Measurements from ENCODE around the gene ODF4. TPM values are rescaled to one million over a fixed set of nuclear protein-coding genes. Genes with fewer than 3 reads are reported as not detected.
"Not testable (repeated sequence)": the region's sequence is repeated elsewhere in the genome, so short reads cannot be mapped to it uniquely, and the experiment has no call there.

ODF4 gene
- total and polyA plus RNA-seq, 2 donors = not detected

GRCh38 chr17:8366231-8366630 lies 26.6 kb downstream of the ODF4 start:
- no peak overlapping the region for H3K27ac ChIP-seq (ENCODE audit: low read depth)
- H3K4me1 ChIP-seq (ENCODE audit: insufficient read depth) = no peaks in the 10 kb centered on the region
- WGBS = 51% methylated on average over 2 of the region's 2 CpGs
- no peak for DNase-seq (ENCODE audit: extremely low spot score)
- no peaks in the 10 kb centered on the region for H3K36me3 ChIP-seq (ENCODE audit: insufficient read depth)
- no peak overlapping the region for H3K4me3 ChIP-seq (ENCODE audit: low read depth, low read length)

- no peak overlapping the region for H3K27ac ChIP-seq (ENCODE audit: low read depth)
- WGBS = 94% methylated on average over 3 of the region's 3 CpGs
- H3K4me3 ChIP-seq (ENCODE audit: low read depth, low read length) = no peak overlapping the region
- no peak for DNase-seq (ENCODE audit: extremely low spot score)
- no peaks in the 10 kb centered on the region for H3K4me1 ChIP-seq (ENCODE audit: insufficient read depth)
- no peaks in the 10 kb centered on the region for H3K36me3 ChIP-seq (ENCODE audit: insufficient read depth)
Observed at GRCh38 chr17:8368193-8368592, 28.6 kb downstream of the ODF4 start.

GRCh38 chr17:8369944-8370343 lies 30.3 kb downstream of the ODF4 start:
- H3K27ac ChIP-seq (ENCODE audit: low read depth) = no peak overlapping the region
- 88% methylated on average over 8 of the region's 8 CpGs for WGBS
- H3K4me1 ChIP-seq (ENCODE audit: insufficient read depth) = no peaks in the 10 kb centered on the region
- no peak overlapping the region for H3K4me3 ChIP-seq (ENCODE audit: low read depth, low read length)
- DNase-seq (ENCODE audit: extremely low spot score) = no peak
- no peaks in the 10 kb centered on the region for H3K36me3 ChIP-seq (ENCODE audit: insufficient read depth)

GRCh38 chr17:8371786-8372185 lies 32.1 kb downstream of the ODF4 start:
- H3K36me3 ChIP-seq (ENCODE audit: insufficient read depth) = no peaks in the 10 kb centered on the region
- DNase-seq (ENCODE audit: extremely low spot score) = no peak
- H3K4me1 ChIP-seq (ENCODE audit: insufficient read depth) = no peaks in the 10 kb centered on the region
- WGBS = 63% methylated on average over 4 of the region's 4 CpGs
- no peak overlapping the region for H3K27ac ChIP-seq (ENCODE audit: low read depth)
- no peak overlapping the region for H3K4me3 ChIP-seq (ENCODE audit: low read depth, low read length)

- 88% methylated on average over 7 of the region's 7 CpGs for WGBS
- no peak overlapping the region for H3K4me3 ChIP-seq (ENCODE audit: low read depth, low read length)
Observed at GRCh38 chr17:8372422-8372821, 32.8 kb downstream of the ODF4 start.

GRCh38 chr17:8373856-8374255 lies 34.2 kb downstream of the ODF4 start:
- 94% methylated on average over 26 of the region's 26 CpGs for WGBS
- not testable (repeated sequence) for H3K4me3 ChIP-seq (ENCODE audit: low read depth, low read length); H3K36me3 ChIP-seq (ENCODE audit: insufficient read depth); DNase-seq (ENCODE audit: extremely low spot score); H3K4me1 ChIP-seq (ENCODE audit: insufficient read depth); H3K27ac ChIP-seq (ENCODE audit: low read depth)

More at GRCh38 chr17:8372422-8372821, 32.8 kb downstream of the ODF4 start:
- Histone ChIP-seq H3K27ac (ENCODE audit: low read depth) (no peak overlapping the region), H3K4me1 (ENCODE audit: insufficient read depth) (no peaks in the 10 kb centered on the region), H3K36me3 (ENCODE audit: insufficient read depth) (no peaks in the 10 kb centered on the region)
- no peak for DNase-seq (ENCODE audit: extremely low spot score)

GRCh38 chr17:8375738-8376259 lies 36.2 kb downstream of the ODF4 start:
- H3K4me3 ChIP-seq (ENCODE audit: low read depth, low read length) = peak overlapping the region; percentile 66
- no peaks in the 10 kb centered on the region for H3K4me1 ChIP-seq (ENCODE audit: insufficient read depth)
- H3K27ac ChIP-seq (ENCODE audit: low read depth) = peak overlapping the region; percentile 15
- WGBS = 15% methylated on average over 18 of the region's 18 CpGs
- no peak for DNase-seq (ENCODE audit: extremely low spot score)
- H3K36me3 ChIP-seq (ENCODE audit: insufficient read depth) = no peaks in the 10 kb centered on the region

- Histone ChIP-seq H3K4me1 (ENCODE audit: insufficient read depth) (no peaks in the 10 kb centered on the region), H3K36me3 (ENCODE audit: insufficient read depth) (no peaks in the 10 kb centered on the region)
- 1% methylated on average over 41 of the region's 41 CpGs for WGBS
Observed at GRCh38 chr17:8376271-8377067, 36.8 kb downstream of the ODF4 start, which contains the start of gene KRABD2. Gene KRABD2, minus strand, starts transcription at chr17:8376704.

GRCh38 chr17:8377422-8377821 lies 37.8 kb downstream of the ODF4 start:
- Histone ChIP-seq H3K4me1 (ENCODE audit: insufficient read depth) (no peaks in the 10 kb centered on the region), H3K36me3 (ENCODE audit: insufficient read depth) (no peaks in the 10 kb centered on the region), H3K4me3 (ENCODE audit: low read depth, low read length) (no peak overlapping the region), H3K27ac (ENCODE audit: low read depth) (no peak overlapping the region)
- no peak for DNase-seq (ENCODE audit: extremely low spot score)
- WGBS = 93% methylated on average over 4 of the region's 4 CpGs

More at GRCh38 chr17:8376271-8377067, 36.8 kb downstream of the ODF4 start, which contains the start of gene KRABD2:
- DNase-seq (ENCODE audit: extremely low spot score) = peak; percentile 36
- Histone ChIP-seq H3K4me3 (ENCODE audit: low read depth, low read length) (peak within 1 kb of the TSS; percentile 66), H3K27ac (ENCODE audit: low read depth) (peak within 1 kb of the TSS; percentile 79)

GRCh38 chr17:8378117-8378516 lies 38.5 kb downstream of the ODF4 start:
- H3K36me3 ChIP-seq (ENCODE audit: insufficient read depth) = not testable (repeated sequence)

GRCh38 chr17:8380049-8380448 lies 40.4 kb downstream of the ODF4 start:
- no peak overlapping the region for H3K27ac ChIP-seq (ENCODE audit: low read depth)

More at GRCh38 chr17:8378117-8378516, 38.5 kb downstream of the ODF4 start:
- WGBS = 85% methylated on average over 8 of the region's 8 CpGs
- not testable (repeated sequence) for H3K27ac ChIP-seq (ENCODE audit: low read depth); DNase-seq (ENCODE audit: extremely low spot score); H3K4me3 ChIP-seq (ENCODE audit: low read depth, low read length); H3K4me1 ChIP-seq (ENCODE audit: insufficient read depth)

GRCh38 chr17:8382052-8382879 lies 42.6 kb downstream of the ODF4 start:
- 17% methylated on average over 27 of the region's 27 CpGs for WGBS
- Histone ChIP-seq H3K4me3 (ENCODE audit: low read depth, low read length) (peak overlapping the region; percentile 63), H3K27ac (ENCODE audit: low read depth) (no peak overlapping the region), H3K4me1 (ENCODE audit: insufficient read depth) (no peaks in the 10 kb centered on the region), H3K36me3 (ENCODE audit: insufficient read depth) (no peaks in the 10 kb centered on the region)
- DNase-seq (ENCODE audit: extremely low spot score) = no peak

More at GRCh38 chr17:8380049-8380448, 40.4 kb downstream of the ODF4 start:
- no peak for DNase-seq (ENCODE audit: extremely low spot score)
- 66% methylated on average over 3 of the region's 3 CpGs for WGBS
- no peaks in the 10 kb centered on the region for H3K4me1 ChIP-seq (ENCODE audit: insufficient read depth)
- no peaks in the 10 kb centered on the region for H3K36me3 ChIP-seq (ENCODE audit: insufficient read depth)
- no peak overlapping the region for H3K4me3 ChIP-seq (ENCODE audit: low read depth, low read length)

GRCh38 chr17:8382880-8383142 lies 43.2 kb downstream of the ODF4 start:
- DNase-seq (ENCODE audit: extremely low spot score) = no peak
- H3K36me3 ChIP-seq (ENCODE audit: insufficient read depth) = no peaks in the 10 kb centered on the region
- H3K27ac ChIP-seq (ENCODE audit: low read depth) = no peak overlapping the region
- no peaks in the 10 kb centered on the region for H3K4me1 ChIP-seq (ENCODE audit: insufficient read depth)
- WGBS = 2% methylated on average over 15 of the region's 15 CpGs
- H3K4me3 ChIP-seq (ENCODE audit: low read depth, low read length) = peak overlapping the region; percentile 63

All from urinary bladder (tissue), 4 donors.